ENCODE results near the gene MRPS12. TPM values are rescaled to one million over a fixed set of nuclear protein-coding genes. Genes with fewer than 3 reads are reported as not detected.

MRPS12 gene
- total RNA-seq, 6 experiments from 2014 or later: 21.2 to 49.5 (median 24.0) TPM

- Histone ChIP-seq H3K9me3 (no peaks in the 10 kb centered on the region), H3K27ac (no peak overlapping the region), H3K4me3 (no peak overlapping the region), H3K27me3 (no peaks in the 10 kb centered on the region), H3K4me1 (no peaks in the 10 kb centered on the region), H3K36me3 (no peaks in the 10 kb centered on the region)
- ATAC-seq: no peak
- TF ChIP-seq CTCF (IDR thresholded peaks at IDR 0.05) (no peak), POLR2A (IDR thresholded peaks at IDR 0.05) (no peak)
- 86% methylated on average over 5 of the region's 8 CpGs for WGBS (ENCODE audit: insufficient coverage, low coverage, low lambda C conversion rate, missing lambda C conversion rate)
- intact Hi-C loops (cut with DNase I): no loop called here
- DNase-seq: peak in 1 of 3 donors; percentile 31
Observed at GRCh38 chr19:38913958-38914357, 16.8 kb upstream of the MRPS12 start.

GRCh38 chr19:38915329-38916321 is 15.1 kb upstream of the MRPS12 start:
- 96% methylated on average over 5 of the region's 44 CpGs for WGBS (ENCODE audit: insufficient coverage, low coverage, low lambda C conversion rate, missing lambda C conversion rate)
- no peaks in the 10 kb centered on the region for H3K36me3 ChIP-seq
- ATAC-seq (no peak), DNase-seq (peak in 2 of 3 donors; percentile 18 to 45)
- no peaks in the 10 kb centered on the region for H3K27me3 ChIP-seq
- H3K4me1 ChIP-seq: no peaks in the 10 kb centered on the region
- no peaks in the 10 kb centered on the region for H3K9me3 ChIP-seq
- TF ChIP-seq POLR2A (IDR thresholded peaks at IDR 0.05) (no peak), CTCF (IDR thresholded peaks at IDR 0.05) (no peak)
- no peak overlapping the region for H3K4me3 ChIP-seq
- no peak overlapping the region for H3K27ac ChIP-seq
- intact Hi-C loops (cut with DNase I): no loop called here

GRCh38 chr19:38917516-38917915 is 13.2 kb upstream of the MRPS12 start:
- WGBS (ENCODE audit: insufficient coverage, low coverage, low lambda C conversion rate, missing lambda C conversion rate): 93% methylated on average over 3 of the region's 9 CpGs

DNA sequence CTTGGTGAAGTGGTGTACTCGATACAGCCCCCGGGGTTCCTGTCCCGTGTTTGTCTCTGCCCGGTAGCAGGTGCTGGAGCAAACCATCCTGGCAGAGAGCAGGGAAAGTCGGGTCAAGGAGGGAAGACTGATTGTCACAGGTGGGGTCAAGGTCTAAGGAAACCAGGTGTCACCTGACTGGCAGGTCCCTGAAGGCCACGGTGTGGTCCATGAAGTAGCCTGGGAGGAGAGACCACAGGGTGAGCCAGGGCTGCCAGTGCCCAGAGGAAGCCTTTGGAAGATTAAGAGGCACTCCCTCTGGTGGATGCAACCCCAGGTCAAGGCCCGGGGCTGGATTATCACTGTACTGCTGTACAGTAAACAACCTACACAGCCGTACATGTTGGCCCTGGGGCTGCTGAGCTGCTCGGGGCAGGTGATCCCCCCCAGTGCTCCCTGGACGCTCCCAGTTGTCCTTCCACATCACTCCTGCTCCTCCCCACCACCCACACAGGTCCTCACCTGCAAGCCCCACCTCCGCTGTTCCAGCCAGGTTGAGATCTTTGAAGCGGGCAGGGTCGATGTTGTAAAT is 12.7 kb upstream of the MRPS12 start:
- TF ChIP-seq CTCF (IDR thresholded peaks at IDR 0.05): peak in 3 of 4 donors; percentile 10 to 20 (median 12)
- TF ChIP-seq POLR2A (IDR thresholded peaks at IDR 0.05): no peak
- DNase-seq: peak in 2 of 3 donors; percentile 24 to 50
- Histone ChIP-seq H3K4me3 (no peak overlapping the region), H3K27me3 (no peaks in the 10 kb centered on the region), H3K36me3 (no peaks in the 10 kb centered on the region), H3K4me1 (no peaks in the 10 kb centered on the region), H3K27ac (no peak overlapping the region), H3K9me3 (no peaks in the 10 kb centered on the region)
- intact Hi-C loops (cut with DNase I): no loop called here
- ATAC-seq: peak; percentile 34 to 56 (median 42)
- WGBS (ENCODE audit: insufficient coverage, low coverage, low lambda C conversion rate, missing lambda C conversion rate): 69% methylated on average over 6 of the region's 13 CpGs

More at GRCh38 chr19:38917516-38917915, 13.2 kb upstream of the MRPS12 start:
- Histone ChIP-seq H3K36me3 (no peaks in the 10 kb centered on the region), H3K27ac (no peak overlapping the region), H3K9me3 (no peaks in the 10 kb centered on the region), H3K27me3 (no peaks in the 10 kb centered on the region), H3K4me3 (no peak overlapping the region), H3K4me1 (no peaks in the 10 kb centered on the region)
- DNase-seq (peak in 2 of 3 donors; percentile 16 to 43), ATAC-seq (no peak)
- intact Hi-C loops (cut with DNase I): no loop called here
- no peak for TF ChIP-seq POLR2A (IDR thresholded peaks at IDR 0.05)
- no peak for TF ChIP-seq CTCF (IDR thresholded peaks at IDR 0.05)
